IMR-90 (cell line): ENCODE data around the gene ZNF385D. TPM values are rescaled to one million over a fixed set of nuclear protein-coding genes. Genes with fewer than 3 reads are reported as not detected.

Experiments used
- ATAC-seq: fragments of 200-7000 bp; cut with Tn5 transposase; 2 replicates; pipeline ENCODE4 v1.9.1; 2020; ENCODE audit warnings: low read depth, mild to moderate bottlenecking, moderate library complexity
- BruUV-seq: library from RNA; stranded (reverse); fragments of 400-500 nt; replicated peaks from 2 replicates; lab custom pipeline; 2021; lab: Mats Ljungman, UMichigan
- CTCF ChIA-PET: fragments of 300-600 bp; formaldehyde crosslinking; extraction: SDS; loops from one replicate; lab custom pipeline; 2021; ENCODE audit warnings: antibody characterized with exemption; lab: Yijun Ruan, JAX
- POLR2A ChIA-PET: fragments of 300-600 bp; sonication (Branson Sonifier 250); formaldehyde crosslinking; loops from one replicate; lab custom pipeline; 2022; ENCODE audit warnings: antibody characterized with exemption; ENCODE audit not compliant: unreplicated experiment; lab: Charles Lee
- DNase-seq: peaks from one replicate; pipeline ENCODE4 v3.0.0; 2013
- H2AFZ ChIP-seq: replicated peaks from 2 replicates; pipeline ENCODE3; 2013; ENCODE audit warnings: low read length, mild to moderate bottlenecking; ENCODE audit not compliant: poor library complexity
- H2AK5ac ChIP-seq: 2 replicates; pipeline ENCODE4 v1.6.1; 2013; ENCODE audit warnings: low read depth, low read length, inconsistent platforms
- H2AK9ac ChIP-seq: replicated peaks from 2 replicates; pipeline ENCODE3; 2013; ENCODE audit warnings: mild to moderate bottlenecking, low read depth, low read length, moderate library complexity; ENCODE audit not compliant: poor library complexity
- H2BK120ac ChIP-seq: 2 replicates; pipeline ENCODE4 v1.6.1; 2013; ENCODE audit warnings: low read depth, low read length, inconsistent platforms
- H2BK15ac ChIP-seq: 3 replicates; pipeline ENCODE4 v1.6.1; 2013; ENCODE audit warnings: low read depth, low read length, inconsistent platforms
- H2BK20ac ChIP-seq: 2 replicates; pipeline ENCODE4 v1.6.1; 2013; ENCODE audit warnings: low read depth, mild to moderate bottlenecking, inconsistent platforms, low read length, moderate library complexity
- H2BK5ac ChIP-seq: 2 replicates; pipeline ENCODE4 v1.6.1; 2013; ENCODE audit warnings: mild to moderate bottlenecking, low read depth, low read length, inconsistent platforms; ENCODE audit not compliant: poor library complexity, severe bottlenecking
- H3K14ac ChIP-seq: replicated peaks from 2 replicates; pipeline ENCODE4 v1.6.1; 2013; ENCODE audit warnings: low read depth, low read length, inconsistent platforms
- H3K18ac ChIP-seq: 2 replicates; pipeline ENCODE4 v1.6.1; 2013; ENCODE audit warnings: low read depth, low read length, control low read depth
- H3K23ac ChIP-seq: 2 replicates; pipeline ENCODE4 v1.6.1; 2013; ENCODE audit warnings: low read depth, low read length, inconsistent platforms
- H3K27ac ChIP-seq: 2 replicates; pipeline ENCODE4 v1.5.1; 2013; ENCODE audit warnings: mild to moderate bottlenecking, control low read depth, low read length; ENCODE audit not compliant: insufficient read depth
- H3K27me3 ChIP-seq: 2 replicates; pipeline ENCODE4 v1.6.1; 2013; ENCODE audit warnings: low read length; ENCODE audit not compliant: control insufficient read depth, insufficient read depth
- H3K36me3 ChIP-seq: 2 replicates; pipeline ENCODE4 v1.6.1; 2013; ENCODE audit warnings: low read length, mixed read lengths; ENCODE audit not compliant: control insufficient read depth, insufficient read depth
- H3K4ac ChIP-seq: 2 replicates; pipeline ENCODE4 v1.6.1; 2013; ENCODE audit warnings: low read depth, low read length, inconsistent platforms
- H3K4me1 ChIP-seq: 2 replicates; pipeline ENCODE4 v1.6.1; 2013; ENCODE audit warnings: low read length, mixed read lengths; ENCODE audit not compliant: control insufficient read depth, insufficient read depth
- H3K4me2 ChIP-seq: 2 replicates; pipeline ENCODE4 v1.6.1; 2013; ENCODE audit warnings: low read depth, mild to moderate bottlenecking, control low read depth, low read length, moderate library complexity
- H3K4me3 ChIP-seq: 2 replicates; pipeline ENCODE4 v1.5.1; 2013; ENCODE audit warnings: low read depth, mild to moderate bottlenecking, control low read depth, low read length, moderate library complexity; ENCODE audit not compliant: insufficient read depth
- H3K56ac ChIP-seq: 2 replicates; pipeline ENCODE4 v1.6.1; 2013; ENCODE audit warnings: low read length, inconsistent platforms; ENCODE audit not compliant: insufficient read depth; ENCODE audit errors: extremely low read depth
- H3K79me1 ChIP-seq, 2 experiments: 2 replicates each; pipeline ENCODE4 v1.6.1; 2013; ENCODE audit warnings: low read length in 2 of 2, inconsistent platforms in 1 of 2, low read depth in 1 of 2
- H3K9ac ChIP-seq: 2 replicates; pipeline ENCODE4 v1.6.1; 2013; ENCODE audit warnings: low read depth, low read length, control low read depth
- H3K9me1 ChIP-seq: 2 replicates; pipeline ENCODE4 v1.6.1; 2013; ENCODE audit warnings: low read length, inconsistent platforms; ENCODE audit not compliant: insufficient read depth
- H3K9me3 ChIP-seq: 2 replicates; pipeline ENCODE4 v1.6.1; 2013; ENCODE audit warnings: low read length; ENCODE audit not compliant: control insufficient read depth, insufficient read depth
- H4K20me1 ChIP-seq: 2 replicates; pipeline ENCODE4 v1.6.1; 2013; ENCODE audit warnings: low read length, inconsistent platforms; ENCODE audit not compliant: insufficient read depth
- H4K5ac ChIP-seq: 2 replicates; pipeline ENCODE4 v1.6.1; 2013; ENCODE audit warnings: mild to moderate bottlenecking, low read depth, low read length, control low read depth
- H4K8ac ChIP-seq, 2 experiments: 2 replicates each; pipeline ENCODE4 v1.6.1; 2013; ENCODE audit warnings: low read depth in 2 of 2, low read length in 2 of 2, control low read depth in 1 of 2, inconsistent platforms in 1 of 2
- H4K91ac ChIP-seq: 2 replicates; pipeline ENCODE4 v1.6.1; 2013; ENCODE audit warnings: low read depth, low read length, inconsistent platforms; ENCODE audit not compliant: insufficient read depth
- CEBPB ChIP-seq: IDR thresholded peaks from 2 replicates; pipeline ENCODE4 v1.6.1; 2012; ENCODE audit warnings: low read depth, low read length, improper control_type of control experiment
- MAFK ChIP-seq: IDR thresholded peaks from 2 replicates; pipeline ENCODE4 v1.6.1; 2012; ENCODE audit warnings: low read depth, low read length, improper control_type of control experiment
- MXI1 ChIP-seq: IDR thresholded peaks from 2 replicates; pipeline ENCODE4 v1.6.1; 2012; ENCODE audit warnings: low read depth, mild to moderate bottlenecking, low read length, moderate library complexity, borderline replicate concordance
- NFE2L2 ChIP-seq: fragments of 150-350 bp; IDR thresholded peaks from 2 replicates; pipeline ENCODE4 v1.6.1; 2016; ENCODE audit warnings: low read depth, mild to moderate bottlenecking, low read length
- POLR2A ChIP-seq: IDR thresholded peaks from 2 replicates; pipeline ENCODE4 v1.6.1; 2012; ENCODE audit warnings: mild to moderate bottlenecking, low read depth, low read length
- RAD21 ChIP-seq: IDR thresholded peaks from 2 replicates; pipeline ENCODE4 v1.6.1; 2012; ENCODE audit warnings: low read length, improper control_type of control experiment
- RCOR1 ChIP-seq: IDR thresholded peaks from 2 replicates; pipeline ENCODE4 v1.6.1; 2012; ENCODE audit warnings: mild to moderate bottlenecking, low read length, improper control_type of control experiment; ENCODE audit not compliant: insufficient replicate concordance
- WGBS, 2 experiments: methylation state at CpG; one replicate each; pipeline versions ENCODE4 v1.1.5 to v1.1.7; 2013; ENCODE audit warnings: missing lambda C conversion rate in 2 of 2; ENCODE audit not compliant: insufficient read length in 1 of 2; ENCODE audit errors: extremely low coverage in 2 of 2; 5-methylcytosine and 5-hydroxymethylcytosine counted together
- dilution Hi-C: fragments of 300-500 bp; cut with HindIII; formaldehyde crosslinking; loops from one replicate; pipeline ENCODE4 v1.14.3; 2018; ENCODE audit warnings: low sequenced_read_pairs; ENCODE audit not compliant: unreplicated experiment
- in situ Hi-C: fragments of 300-500 bp; cut with MboI; formaldehyde crosslinking; loops from 3 replicates; pipeline ENCODE4 v1.14.3; 2019; ENCODE audit warnings: low sequenced_read_pairs, inconsistent platforms, mixed read lengths
- intact Hi-C: fragments of 100-400 bp; cut with micrococcal nuclease; formaldehyde crosslinking; loops from 2 replicates; pipeline ENCODE4 v1.10.0; 2022
- polyA plus RNA-seq, 3 experiments: library from polyadenylated mRNA; depleted of rRNA; stranded (reverse); fragments of >200 nt; gene quantifications; 2 replicates each; pipeline ENCODE4 v1.2.3, GENCODE V29; 2012; ENCODE audit warnings: low replicate concordance in 1 of 3
- total RNA-seq: library from RNA; depleted of rRNA; stranded (reverse); fragments of >200 nt; gene quantifications from 2 replicates; pipeline ENCODE4 v1.2.3, GENCODE V29; 2012

Gene ZNF385D
- total and polyA plus RNA-seq, 2 of the 4 experiments (the other 2 are of a cell fraction), result 0.18 to 2.4 TPM

DNA sequence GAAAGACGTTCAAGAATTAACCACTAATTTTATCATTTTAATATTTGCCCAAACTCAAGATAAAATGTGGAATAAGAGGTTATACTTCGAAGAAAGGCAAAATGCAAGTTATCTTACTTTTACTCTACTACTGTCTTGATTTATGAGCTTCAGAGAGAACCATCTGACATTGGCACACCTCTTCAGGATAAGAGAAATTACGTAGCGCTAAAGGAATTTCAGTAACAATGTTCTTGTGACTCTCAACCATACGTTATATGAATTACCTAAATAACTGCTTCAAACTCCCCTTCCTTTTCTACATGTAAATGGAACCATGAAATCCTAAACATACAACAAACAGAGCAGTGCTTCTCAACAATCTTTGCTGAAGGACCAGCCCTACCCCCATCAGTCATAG, 96.8 kb downstream of the ZNF385D start:
- POLR2A ChIA-PET, result no interaction called here
- Histone ChIP-seq H3K18ac (0 out of 2 replicates have a peak overlapping the region, but pooled peaks have one; percentile 34), H3K27me3 (no peaks in the 10 kb centered on the region), H3K56ac (no peak overlapping the region), H2BK5ac (no peak overlapping the region), H4K8ac (no peak overlapping the region), H2BK15ac (no peak overlapping the region), H3K9me3 (no peaks in the 10 kb centered on the region), H3K9me1 (no peaks in the 10 kb centered on the region), H3K14ac (peak overlapping the region; percentile 51; the same call in 1 of the 2 replicates), H3K4ac (peak overlapping the region; percentile 29), H3K36me3 (no peaks in the 10 kb centered on the region), H3K27ac (no peak overlapping the region), H2AK9ac (no peak overlapping the region), H4K5ac (no peak overlapping the region), H3K23ac (no peak overlapping the region), H3K4me3 (no peak overlapping the region), H2BK120ac (peak overlapping the region; percentile 26; the same call in 1 of the 2 replicates), H3K9ac (no peak overlapping the region), H3K4me2 (no peak overlapping the region), H2BK20ac (peak overlapping the region; percentile 67; the same call in 1 of the 2 replicates), H4K91ac (no peak overlapping the region), H2AFZ (no peak overlapping the region), H4K20me1 (no peaks in the 10 kb centered on the region), H3K4me1 (no peaks in the 10 kb centered on the region), H3K79me1 (no peaks in the 10 kb centered on the region), H2AK5ac (no peak overlapping the region)
- intact Hi-C loops, result no loop called here
- DNase-seq (no peak), ATAC-seq (peak; percentile 49)
- dilution Hi-C loops, result no loop called here
- TF ChIP-seq MAFK, result no peak
- no peak for TF ChIP-seq RAD21
- no peak for TF ChIP-seq POLR2A
- no peak for TF ChIP-seq MXI1
- TF ChIP-seq NFE2L2, result no peak
- TF ChIP-seq RCOR1, result no peak
- TF ChIP-seq CEBPB, result no peak
- no TSS peak for BruUV-seq
- no CpG with 5 or more reads among the region's 5 CpGs for whole genome bisulfite sequencing, 2 experiments
- CTCF ChIA-PET, result no interaction called here
- in situ Hi-C loops, result no loop called here
